Right cardiac atrium (tissue), 5 donors: ENCODE measurements around the gene ZNF69. TPM values are rescaled to one million over a fixed set of nuclear protein-coding genes. Genes with fewer than 3 reads are reported as not detected.
A peak's percentile ranks its signal among the peaks of the same experiment; 100 is the strongest.
"Not testable (repeated sequence)": the region's sequence is repeated elsewhere in the genome, so short reads cannot be mapped to it uniquely, and the experiment has no call there.

Experiments
- ATAC-seq, 2 donors: fragments of 200-7000 bp; cut with Tn5 transposase; one replicate each; pipeline versions ENCODE4 v1.8.0 to v1.9.1; 2020; ENCODE audit warnings: moderate library complexity in 2 of 2, mild to moderate bottlenecking in 1 of 2
- DNase-seq, 3 donors: peaks; one replicate each; pipeline ENCODE4 v3.0.0-alpha.2; 2020
- H3K27ac ChIP-seq: one replicate; pipeline ENCODE4 v1.5.1; 2013; ENCODE audit warnings: mild to moderate bottlenecking, low read length, control low read depth, moderate library complexity
- H3K27me3 ChIP-seq: one replicate; pipeline ENCODE4 v1.6.1; 2013; ENCODE audit not compliant: control insufficient read depth, insufficient read depth
- H3K4me1 ChIP-seq: one replicate; pipeline ENCODE4 v1.6.1; 2013; ENCODE audit warnings: low read length; ENCODE audit not compliant: control insufficient read depth, insufficient read depth
- H3K4me3 ChIP-seq: one replicate; pipeline ENCODE4 v1.5.1; 2013; ENCODE audit warnings: low read length, control low read depth
- H3K9me3 ChIP-seq: one replicate; pipeline ENCODE4 v1.6.1; 2013; ENCODE audit warnings: low read length; ENCODE audit not compliant: control insufficient read depth
- WGBS: extraction: QIAGEN DNeasy Blood & Tissue Kit; methylation state at CpG from one replicate; pipeline ENCODE4 v1.1.7; 2013; 5-methylcytosine and 5-hydroxymethylcytosine counted together
- intact Hi-C, 4 donors: fragments of 100-400 bp; cut with DNase I; formaldehyde crosslinking; loops; one replicate each; pipeline versions ENCODE4 v1.11.0 to v1.14.0; 2022 to 2023
- long read RNA-seq, 4 donors: library from polyadenylated mRNA; unstranded; transcript quantifications; one replicate each; pipeline ENCODE4 v2.0.0, GENCODE V29; 2020 to 2021
- polyA plus RNA-seq: library from polyadenylated mRNA; stranded (reverse); fragments of 200-250 nt; gene quantifications from one replicate; pipeline ENCODE4 v1.2.3, GENCODE V29; 2013
- total RNA-seq, 4 donors: library from RNA; stranded (reverse); fragmentation: NEBNext Ultra II Directional; extraction: Animal tissue kit (Norgen Biotek cat#: 25700); gene quantifications; one replicate each; pipeline ENCODE4 v1.2.1, GENCODE V29; 2021
- donor health status: healthy with polysubstance abuse.
- donor health status: DM: no; HTN: yes; CAD: no.
- donor health status: DM: no; HTN: no; CAD: no.
- donor health status: DM: no; HTN: yes; CAD: no; lungs with severe emphysema.
- donor health status: DM: yes; HTN: yes; CAD: no.

Gene ZNF69
- total RNA-seq: 1 to 10 TPM; 4.6 to 6.1 (median 5.8) TPM
- polyA plus RNA-seq: 3.8 TPM
- long read RNA-seq, donor 1, partial matches to known transcripts: 1 of 7 reads
- long read RNA-seq, donor 1, other reads (novel, unspliced or antisense): 1 of 7 reads
- long read RNA-seq, donor 2, partial matches to known transcripts: 0 of 3 reads
- long read RNA-seq, donor 2, other reads (novel, unspliced or antisense): 2 of 3 reads
- long read RNA-seq, donor 3, transcript ZNF69-202 (4 exons, 2,010 nt): major isoform, 5 of 13 reads
- long read RNA-seq, donor 3, partial matches to known transcripts: 0 of 13 reads
- long read RNA-seq, donor 3, other reads (novel, unspliced or antisense): 5 of 13 reads
- long read RNA-seq, donor 4, partial matches to known transcripts: 0 of 2 reads
- long read RNA-seq, donor 4, other reads (novel, unspliced or antisense): 0 of 2 reads

GRCh38 chr19:11887611-11888531, at the start of gene ZNF69:
Gene ZNF69 (plus strand): TSS chr19:11887782. CDS start chr19:11887924, 142 bp downstream.
- DNase-seq (peak; percentile 90 to 97 (median 95)), ATAC-seq (peak; percentile 99 to 100)
- H3K9me3 ChIP-seq: no peaks in the 10 kb centered on the region
- WGBS: under 1% methylated on average over 56 of the region's 56 CpGs
- intact Hi-C loops: no loop called here
- no peaks in the 10 kb centered on the region for H3K27me3 ChIP-seq
- H3K4me3 ChIP-seq: peak within 1 kb of the TSS; percentile 87
- H3K27ac ChIP-seq: peak within 1 kb of the TSS; percentile 46
- no peaks in the 10 kb centered on the region for H3K4me1 ChIP-seq

GRCh38 chr19:11843722-11844121, 43.9 kb upstream of the ZNF69 start:
- DNase-seq (no peak), ATAC-seq (no peak)
- no peak overlapping the region for H3K4me3 ChIP-seq
- WGBS: 47% methylated on average over 2 of the region's 2 CpGs
- H3K4me1 ChIP-seq: no peaks in the 10 kb centered on the region
- H3K27me3 ChIP-seq: no peaks in the 10 kb centered on the region
- H3K27ac ChIP-seq: no peak overlapping the region
- no peaks in the 10 kb centered on the region for H3K9me3 ChIP-seq
- intact Hi-C loops: no loop called here

GRCh38 chr19:11847615-11848014, 40.0 kb upstream of the ZNF69 start:
- H3K4me3 ChIP-seq, DNase-seq, intact Hi-C loops, ATAC-seq, H3K27me3 ChIP-seq, H3K9me3 ChIP-seq, H3K4me1 ChIP-seq, H3K27ac ChIP-seq: not testable (repeated sequence)
- 51% methylated on average over 6 of the region's 6 CpGs for WGBS

GRCh38 chr19:11848200-11848593, 39.4 kb upstream of the ZNF69 start:
- DNase-seq (peak in 1 of 3 donors; percentile 45), ATAC-seq (no peak)
- 14% methylated on average over 11 of the region's 11 CpGs for WGBS
- no peaks in the 10 kb centered on the region for H3K4me1 ChIP-seq
- no peak overlapping the region for H3K27ac ChIP-seq
- H3K27me3 ChIP-seq: no peaks in the 10 kb centered on the region
- intact Hi-C loops: no loop called here
- H3K4me3 ChIP-seq: peak overlapping the region; percentile 70
- H3K9me3 ChIP-seq: no peaks in the 10 kb centered on the region

- intact Hi-C loops: no loop called here
- Histone ChIP-seq H3K27ac (peak within 1 kb of the TSS; percentile 23), H3K27me3 (no peaks in the 10 kb centered on the region), H3K4me1 (no peaks in the 10 kb centered on the region), H3K4me3 (peak within 1 kb of the TSS; percentile 70), H3K9me3 (no peaks in the 10 kb centered on the region)
- DNase-seq (peak; percentile 93 to 98 (median 97)), ATAC-seq (peak; percentile 100)
- WGBS: under 1% methylated on average over 59 of the region's 59 CpGs
Observed at GRCh38 chr19:11848594-11849469, 38.8 kb upstream of the ZNF69 start, which contains the start of gene ZNF439. Gene ZNF439 (plus strand): TSS chr19:11848726. CDS start chr19:11848868, 142 bp downstream.

- intact Hi-C loops, H3K27me3 ChIP-seq, H3K9me3 ChIP-seq, H3K4me3 ChIP-seq, DNase-seq, ATAC-seq, H3K4me1 ChIP-seq, H3K27ac ChIP-seq: not testable (repeated sequence)
- 89% methylated on average over 4 of the region's 4 CpGs for WGBS
Observed at GRCh38 chr19:11850289-11850688, 37.3 kb upstream of the ZNF69 start.

GRCh38 chr19:11853358-11853757, 34.2 kb upstream of the ZNF69 start:
- Histone ChIP-seq H3K4me3 (no peak overlapping the region), H3K27me3 (no peaks in the 10 kb centered on the region), H3K9me3 (no peaks in the 10 kb centered on the region), H3K4me1 (no peaks in the 10 kb centered on the region), H3K27ac (no peak overlapping the region)
- intact Hi-C loops: no loop called here
- WGBS: 78% methylated on average over 3 of the region's 3 CpGs
- ATAC-seq (no peak), DNase-seq (no peak)

GRCh38 chr19:11856596-11857250, 30.9 kb upstream of the ZNF69 start:
- Histone ChIP-seq H3K27ac (no peak overlapping the region), H3K9me3 (no peaks in the 10 kb centered on the region), H3K4me3 (no peak overlapping the region), H3K27me3 (no peaks in the 10 kb centered on the region), H3K4me1 (no peaks in the 10 kb centered on the region)
- intact Hi-C loops: no loop called here
- WGBS: 95% methylated on average over 12 of the region's 12 CpGs
- DNase-seq (no peak), ATAC-seq (no peak)

GRCh38 chr19:11860721-11861120, 26.9 kb upstream of the ZNF69 start:
- H3K4me1 ChIP-seq: no peaks in the 10 kb centered on the region
- no peak overlapping the region for H3K27ac ChIP-seq
- no peak overlapping the region for H3K4me3 ChIP-seq
- ATAC-seq: no peak
- no peak for DNase-seq
- no peaks in the 10 kb centered on the region for H3K27me3 ChIP-seq
- intact Hi-C loops: no loop called here
- 94% methylated on average over 7 of the region's 7 CpGs for WGBS
- no peaks in the 10 kb centered on the region for H3K9me3 ChIP-seq

GRCh38 chr19:11861301-11861700, 26.3 kb upstream of the ZNF69 start:
- ATAC-seq (no peak), DNase-seq (no peak)
- intact Hi-C loops: no loop called here
- 97% methylated on average over 2 of the region's 2 CpGs for WGBS
- Histone ChIP-seq H3K4me3 (no peak overlapping the region), H3K27ac (no peak overlapping the region), H3K27me3 (no peaks in the 10 kb centered on the region), H3K4me1 (no peaks in the 10 kb centered on the region), H3K9me3 (no peaks in the 10 kb centered on the region)
